Measurements from ENCODE around the gene ALDH1A1. TPM values are rescaled to one million over a fixed set of nuclear protein-coding genes. Genes with fewer than 3 reads are reported as not detected.

Gene ALDH1A1
- polyA plus RNA-seq, 1 of the 3 experiments (the other 2 are of a cell fraction), result 0.03 TPM

- CTCF ChIA-PET, result no interaction called here
- no peak overlapping the region for H3K27ac ChIP-seq (ENCODE audit: low read depth in 2 of 2, low read length in 1 of 2)
- DNase-seq, result no peak
- no peak overlapping the region for H2AFZ ChIP-seq (ENCODE audit: low read depth)
- no peaks in the 10 kb centered on the region for H3K9me3 ChIP-seq
- no peaks in the 10 kb centered on the region; the same call in 1 of the 2 replicates for H3K9me2 ChIP-seq
- no peaks in the 10 kb centered on the region; a peak in 1 of 4 replicates for H3K4me1 ChIP-seq (ENCODE audit: control insufficient read depth in 1 of 2, insufficient read depth in 2 of 2, low read depth in 1 of 2, low read length in 1 of 2)
- H3K4me3 ChIP-seq (ENCODE audit: low read depth in 2 of 2, low read length in 1 of 2), result no peak overlapping the region
- no peaks in the 10 kb centered on the region for H4K20me1 ChIP-seq (ENCODE audit: insufficient read depth)
- 2% methylated on average over 3 of the region's 3 CpGs for WGBS (ENCODE audit: low lambda C conversion rate)
- H3F3A ChIP-seq (replicated peaks; ENCODE audit: insufficient read depth), result no peaks in the 10 kb centered on the region
- no peak for TF ChIP-seq PBX3 (IDR thresholded peaks at IDR 0.05)
- no peak for TF ChIP-seq NFIC (IDR thresholded peaks at IDR 0.05; ENCODE audit: borderline replicate concordance)
- TF ChIP-seq YY1 (IDR thresholded peaks at IDR 0.05; ENCODE audit: low read depth), result no peak
- TF ChIP-seq USF1 (IDR thresholded peaks at IDR 0.05; ENCODE audit: borderline replicate concordance, low read depth), result no peak
- no peak for TF ChIP-seq POLR2AphosphoS5 (IDR thresholded peaks at IDR 0.05; ENCODE audit: low read depth, low read length)
- TF ChIP-seq EZH2phosphoT487 (IDR thresholded peaks at IDR 0.05; ENCODE audit: borderline replicate concordance, low read depth), result no peak
- no peak for TF ChIP-seq TCF12 (IDR thresholded peaks at IDR 0.05)
- TF ChIP-seq CTCF (IDR thresholded peaks at IDR 0.05), result no peak
- no peak for TF ChIP-seq IRF3 (IDR thresholded peaks at IDR 0.05; ENCODE audit: low read depth, low read length)
- TF ChIP-seq RCOR1 (IDR thresholded peaks at IDR 0.05; ENCODE audit: low read length), result no peak
- TF ChIP-seq JUND (IDR thresholded peaks at IDR 0.05), result no peak
- TF ChIP-seq RXRA (IDR thresholded peaks at IDR 0.05; ENCODE audit: borderline replicate concordance, low read depth), result no peak
- TF ChIP-seq MXI1 (IDR thresholded peaks at IDR 0.05; ENCODE audit: low read depth, low read length), result no peak
- no peak for TF ChIP-seq SMC3 (IDR thresholded peaks at IDR 0.05; ENCODE audit: low read depth, low read length)
- no peak for TF ChIP-seq SIN3A (IDR thresholded peaks at IDR 0.05; ENCODE audit: borderline replicate concordance, low read depth, low read length)
- TF ChIP-seq RFX5 (IDR thresholded peaks at IDR 0.05; ENCODE audit: low read length), result no peak
- no peak for TF ChIP-seq FOXJ3 (CRISPR knock-in tag; IDR thresholded peaks at IDR 0.05)
- TF ChIP-seq USF2 (IDR thresholded peaks at IDR 0.05; ENCODE audit: borderline replicate concordance, low read depth, low read length), result no peak
- TF ChIP-seq TEAD4 (IDR thresholded peaks at IDR 0.05; ENCODE audit: borderline replicate concordance, insufficient read depth), result no peak
- no peak for TF ChIP-seq ZBTB33 (IDR thresholded peaks at IDR 0.05; ENCODE audit: borderline replicate concordance, low read depth)
- POLR2A ChIA-PET, result no interaction called here
- no peaks in the 10 kb centered on the region for H3K27me3 ChIP-seq (ENCODE audit: insufficient read depth)
- H3K79me2 ChIP-seq (ENCODE audit: insufficient read depth), result no peaks in the 10 kb centered on the region
- H3K36me3 ChIP-seq (replicated peaks in 1 of 2; ENCODE audit: control insufficient read depth in 1 of 2, insufficient read depth in 2 of 2, low read length in 1 of 2), result no peaks in the 10 kb centered on the region
- H3K9ac ChIP-seq, result no peak overlapping the region
- no peak overlapping the region for H3K4me2 ChIP-seq
Observed at GRCh38 chr9:72932619-72933018, 20.2 kb downstream of the ALDH1A1 start.
